Small intestine (tissue), 7 donors: ENCODE data around the gene CEP43. TPM values are rescaled to one million over a fixed set of nuclear protein-coding genes. Genes with fewer than 3 reads are reported as not detected.

ENCODE experiments used
- DNase-seq, 2 donors: peaks; one replicate each; pipeline versions ENCODE4 v3.0.0 to v3.0.0-alpha.2; 2013
- FAIRE-seq: peaks from 2 replicates; lab custom pipeline; 2012; peaks lifted over from hg19 to GRCh38; lab: Jason Lieb, UNC
- H3K27ac ChIP-seq, 3 donors: one replicate each; pipeline ENCODE4 v1.5.1; 2013; ENCODE audit warnings: low read length in 2 of 3, mild to moderate bottlenecking in 2 of 3, control low read depth in 1 of 3, inconsistent platforms in 1 of 3, low read depth in 1 of 3, moderate library complexity in 1 of 3
- H3K27me3 ChIP-seq, 3 donors: one replicate each; pipeline ENCODE4 v1.6.1; 2013; ENCODE audit warnings: low read length in 3 of 3, inconsistent platforms in 1 of 3; ENCODE audit not compliant: control insufficient read depth in 3 of 3, insufficient read depth in 3 of 3
- H3K36me3 ChIP-seq, 3 donors: one replicate each; pipeline ENCODE4 v1.6.1; 2013; ENCODE audit warnings: low read length in 3 of 3, inconsistent platforms in 1 of 3, low read depth in 1 of 3, mild to moderate bottlenecking in 1 of 3, moderate library complexity in 1 of 3; ENCODE audit not compliant: control insufficient read depth in 3 of 3, insufficient read depth in 2 of 3
- H3K4me1 ChIP-seq, 3 donors: one replicate each; pipeline ENCODE4 v1.6.1; 2013; ENCODE audit warnings: low read length in 2 of 3, inconsistent platforms in 1 of 3, low read depth in 1 of 3, mild to moderate bottlenecking in 1 of 3, moderate library complexity in 1 of 3; ENCODE audit not compliant: control insufficient read depth in 3 of 3, insufficient read depth in 2 of 3
- H3K4me3 ChIP-seq, 3 donors: one replicate each; pipeline ENCODE4 v1.5.1; 2013; ENCODE audit warnings: low read length in 3 of 3, control low read depth in 1 of 3, inconsistent platforms in 1 of 3, low read depth in 1 of 3, mild to moderate bottlenecking in 1 of 3, moderate library complexity in 1 of 3
- H3K9me3 ChIP-seq, 2 donors: one replicate each; pipeline ENCODE4 v1.6.1; 2013; ENCODE audit warnings: low read depth in 1 of 2, low read length in 1 of 2; ENCODE audit not compliant: control insufficient read depth in 2 of 2, insufficient read depth in 1 of 2
- WGBS, 3 donors: extraction: QIAGEN DNeasy Blood & Tissue Kit; methylation state at CpG; one replicate each; pipeline ENCODE4 v1.1.7; 2013; 5-methylcytosine and 5-hydroxymethylcytosine counted together
- polyA plus RNA-seq, 4 donors: library from polyadenylated mRNA; stranded (reverse) in 3 of 4; unstranded in 1 of 4; fragments of 200-250 nt in 3 of 4; fragments of 120-200 nt in 1 of 4; gene quantifications; one replicate each; pipeline versions ENCODE4 v1.2.1 to v1.2.3, GENCODE V29; 2013
- donor health status: healthy with polysubstance abuse.
- donor health status: control.
- donor health status: control.
- donor health status: Bipolar disorder and iron deficiency.
- donor health status: healthy.

Gene CEP43
- polyA plus RNA-seq, 4 donors = 8.4 to 37.9 (median 18.3) TPM

DNA sequence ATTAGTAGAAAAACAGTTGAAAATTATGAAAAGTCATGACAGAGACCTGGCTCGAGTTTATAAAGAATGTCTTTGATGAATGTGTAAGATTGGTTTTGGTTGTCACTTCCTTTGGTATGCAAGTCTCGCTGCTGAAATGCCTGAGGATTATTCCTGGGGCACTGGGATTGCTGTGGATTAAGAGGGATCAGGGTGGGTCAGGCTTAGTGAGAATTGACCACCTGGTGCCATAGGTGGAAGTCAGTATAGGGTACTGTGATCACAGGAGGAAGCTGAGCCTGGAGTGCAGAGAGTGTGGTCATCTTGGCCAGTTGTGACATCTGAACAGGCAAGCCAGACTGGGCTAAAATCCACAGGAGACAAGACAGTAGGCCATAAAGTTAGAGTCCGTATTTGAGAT lies 34.9 kb downstream of the CEP43 start:
- FAIRE-seq (no peak), DNase-seq (no peak)
- Histone ChIP-seq H3K9me3 (no peaks in the 10 kb centered on the region), H3K27ac (no peak overlapping the region), H3K36me3 (peaks cover 0 to 51% (median 21%) of the 10 kb centered on the region in 3 donors), H3K27me3 (no peaks in the 10 kb centered on the region), H3K4me1 (no peaks in the 10 kb centered on the region), H3K4me3 (no peak overlapping the region)
- 92 to 97% (median 93%) methylated on average over 3 of the region's 3 CpGs for WGBS, 3 donors

DNA sequence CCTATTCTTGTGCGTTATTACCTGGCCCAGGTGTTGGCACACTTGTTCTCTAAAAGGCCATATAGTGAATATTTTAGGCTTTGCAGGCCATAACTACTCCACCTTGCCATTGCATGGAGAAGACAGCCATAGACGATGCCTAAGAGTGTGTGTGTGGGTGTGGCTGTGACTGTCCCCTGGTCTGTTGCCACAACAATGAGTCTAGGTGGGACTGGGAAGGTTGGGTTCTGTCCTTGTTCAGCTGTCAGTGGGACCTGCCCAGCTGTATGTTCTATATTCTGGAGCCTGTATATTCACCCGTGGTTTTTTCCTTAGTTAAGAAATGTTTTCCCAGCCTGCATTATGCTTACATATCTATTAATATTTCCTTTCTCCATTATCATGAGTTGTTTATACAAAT lies 38.6 kb downstream of the CEP43 start:
- FAIRE-seq (no peak), DNase-seq (no peak)
- no peak overlapping the region for H3K4me3 ChIP-seq
- H3K36me3 ChIP-seq = peaks cover 0 to 39% (median 21%) of the 10 kb centered on the region in 3 donors
- no peaks in the 10 kb centered on the region for H3K9me3 ChIP-seq
- 72 to 77% (median 76%) methylated on average over 3 of the region's 3 CpGs for WGBS, 3 donors
- no peaks in the 10 kb centered on the region for H3K27me3 ChIP-seq
- H3K27ac ChIP-seq = no peak overlapping the region
- no peaks in the 10 kb centered on the region for H3K4me1 ChIP-seq

DNA sequence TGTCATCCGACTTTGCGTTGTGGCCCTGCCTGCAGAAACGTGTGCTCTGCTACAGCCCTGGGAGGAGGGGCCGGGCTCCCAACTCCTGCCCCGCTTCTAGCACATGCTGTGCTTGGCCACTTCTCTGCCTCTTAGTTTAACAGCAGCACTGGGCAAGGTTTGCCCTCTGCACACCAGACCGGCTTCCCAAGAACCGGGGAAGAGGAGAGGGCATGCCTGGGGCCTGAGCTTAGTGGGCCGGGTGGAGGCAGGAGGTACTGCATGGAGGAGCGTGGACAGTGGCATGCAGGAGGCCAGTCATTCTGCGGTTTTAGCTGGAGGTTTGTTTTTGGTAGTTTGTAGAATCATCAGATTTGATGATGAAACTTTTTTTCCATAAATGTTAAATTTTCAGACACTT lies 45.5 kb downstream of the CEP43 start:
- Histone ChIP-seq H3K4me1 (peaks cover 0 to 8% (median 0%) of the 10 kb centered on the region in 3 donors), H3K4me3 (no peak overlapping the region)

DNA sequence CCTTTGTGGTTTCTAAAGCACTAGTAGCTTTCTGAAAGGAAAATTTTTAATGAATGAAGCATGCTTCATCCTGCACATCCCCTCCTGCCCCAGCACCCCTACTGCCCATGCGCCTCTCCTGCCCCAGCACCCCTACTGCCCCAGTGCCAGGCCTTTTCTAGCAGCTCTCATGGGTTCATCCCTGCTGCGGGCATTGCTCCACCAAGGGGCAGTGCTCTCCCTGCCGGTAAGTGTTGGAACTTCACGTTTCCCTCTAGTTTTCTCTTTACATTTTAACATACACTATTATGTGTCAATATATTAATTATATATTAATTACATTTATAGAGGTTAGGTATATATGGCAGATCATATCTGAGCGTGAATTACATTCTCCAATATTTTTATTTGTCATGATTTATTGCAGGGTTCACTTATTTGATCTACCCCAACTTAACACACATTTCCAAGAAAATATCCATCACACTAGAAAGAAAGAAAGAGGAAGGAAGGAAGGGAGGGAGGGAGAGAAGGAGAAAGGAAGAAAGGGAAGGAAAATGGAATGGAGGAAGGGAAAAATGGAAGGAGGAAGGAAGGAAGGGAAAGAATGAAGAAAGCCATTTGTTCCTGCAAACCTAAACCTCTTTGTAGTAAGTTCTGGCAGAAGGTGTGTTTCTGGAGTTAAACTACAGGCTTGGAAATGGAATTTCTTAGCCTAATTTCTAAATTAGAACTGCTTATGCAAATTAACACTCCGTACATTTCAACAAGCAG lies 46.8 kb downstream of the CEP43 start:
- Histone ChIP-seq H3K4me3 (no peak overlapping the region), H3K27me3 (no peaks in the 10 kb centered on the region), H3K4me1 (peaks cover 0 to 8% (median 0%) of the 10 kb centered on the region in 3 donors), H3K27ac (no peak overlapping the region), H3K36me3 (peaks cover 0 to 28% (median 1%) of the 10 kb centered on the region in 3 donors), H3K9me3 (no peaks in the 10 kb centered on the region)
- no peak for FAIRE-seq
- DNase-seq = no peak
- WGBS, 3 donors = 79 to 89% (median 87%) methylated on average over 6 of the region's 6 CpGs

More for the DNA sequence above, 45.5 kb downstream of the CEP43 start:
- Histone ChIP-seq H3K27me3 (no peaks in the 10 kb centered on the region), H3K27ac (no peak overlapping the region), H3K36me3 (peaks cover 0 to 30% (median 4%) of the 10 kb centered on the region in 3 donors), H3K9me3 (no peaks in the 10 kb centered on the region)
- 82 to 91% (median 86%) methylated on average over 10 of the region's 10 CpGs for WGBS, 3 donors
- no peak for FAIRE-seq
- DNase-seq = no peak

DNA sequence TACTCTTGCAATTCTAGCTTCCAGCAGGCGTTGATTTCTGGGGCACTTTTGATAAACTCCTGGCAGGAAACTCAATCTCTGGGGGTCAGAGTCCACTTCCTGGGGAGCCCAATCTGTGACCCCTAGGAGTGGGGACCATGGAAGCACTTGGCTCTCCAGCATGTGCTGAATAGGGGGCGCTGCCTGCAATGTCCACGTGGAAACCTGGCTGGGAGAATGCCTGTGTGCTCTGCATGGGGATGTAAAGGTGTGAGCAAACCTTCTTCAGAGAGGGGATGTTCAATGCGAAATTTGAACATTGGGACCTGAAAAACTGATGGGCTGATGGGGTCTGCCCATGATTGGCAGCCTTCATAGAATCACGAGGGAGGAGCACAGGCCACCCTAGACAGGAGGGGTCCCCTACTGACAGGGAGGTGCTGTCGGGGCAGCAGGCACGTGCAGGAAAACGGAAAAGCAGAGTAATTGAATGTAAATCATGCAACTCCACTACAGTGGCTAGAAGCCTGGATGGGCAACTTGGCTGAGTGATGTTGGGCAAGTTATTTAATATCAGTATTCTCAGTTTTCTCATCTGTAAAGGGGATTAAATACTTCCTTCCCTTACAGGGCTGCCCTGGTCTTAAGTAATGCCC lies 47.8 kb downstream of the CEP43 start:
- Histone ChIP-seq H3K27ac (peak overlapping the region in 1 of 3 donors; percentile 64), H3K36me3 (peaks cover 0 to 28% (median 0%) of the 10 kb centered on the region in 3 donors), H3K9me3 (no peaks in the 10 kb centered on the region), H3K4me1 (peaks cover 0 to 8% (median 0%) of the 10 kb centered on the region in 3 donors), H3K27me3 (no peaks in the 10 kb centered on the region), H3K4me3 (no peak overlapping the region)
- DNase-seq (peak; percentile 14 to 15), FAIRE-seq (no peak)
- 56 to 74% (median 59%) methylated on average over 8 of the region's 8 CpGs for WGBS, 3 donors

DNA sequence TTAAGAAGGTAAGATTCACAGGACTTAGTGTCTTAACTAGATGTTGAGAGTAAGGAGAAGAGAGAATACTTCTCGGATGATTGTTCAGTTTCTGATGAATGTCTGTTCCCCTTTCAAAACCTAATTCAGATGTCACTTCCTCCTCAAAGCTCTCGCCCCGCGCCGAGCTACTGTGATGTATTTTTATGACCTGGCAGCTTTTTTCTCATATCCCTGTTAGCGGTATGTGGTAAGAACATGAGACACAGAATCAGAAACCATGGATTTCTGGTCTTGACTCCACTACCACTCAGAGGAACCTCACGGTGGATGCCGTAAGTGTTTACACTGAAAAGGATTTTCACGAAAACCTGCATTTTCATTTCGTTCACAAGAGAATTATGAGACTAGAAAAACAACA lies 48.4 kb downstream of the CEP43 start:
- DNase-seq (peak in 1 of 2 donors; percentile 45), FAIRE-seq (no peak)
- H3K36me3 ChIP-seq = peaks cover 0 to 26% (median 0%) of the 10 kb centered on the region in 3 donors
- H3K9me3 ChIP-seq = no peaks in the 10 kb centered on the region
- WGBS, 3 donors = 62 to 78% (median 65%) methylated on average over 10 of the region's 10 CpGs
- H3K27ac ChIP-seq = peak overlapping the region in 1 of 3 donors; percentile 64
- H3K27me3 ChIP-seq = no peaks in the 10 kb centered on the region
- peaks cover 0 to 8% (median 0%) of the 10 kb centered on the region in 3 donors for H3K4me1 ChIP-seq
- no peak overlapping the region for H3K4me3 ChIP-seq

Other genes with a start within 250 kb of the CEP43 start
- 10 to 100 TPM; 25.7 to 78.5 (median 41.6) TPM for gene RNASET2, start 42.8 kb upstream of the CEP43 start, polyA plus RNA-seq
- gene CCR6, start 123.7 kb downstream of the CEP43 start, polyA plus RNA-seq = 1 to 10 TPM in 2 of 4 donors, under 1 TPM in 2; 0.54 to 5.8 (median 1.1) TPM
- gene GPR31, start 158.6 kb downstream of the CEP43 start, polyA plus RNA-seq = under 1 TPM in 1 of 4 donors, not detected in 3; 0.35 TPM